Measurements from ENCODE around the gene ANKS1B. TPM values are rescaled to one million over a fixed set of nuclear protein-coding genes. Genes with fewer than 3 reads are reported as not detected.
"Not testable (repeated sequence)": the region's sequence is repeated elsewhere in the genome, so short reads cannot be mapped to it uniquely, and the experiment has no call there.

ANKS1B gene
- total RNA-seq, 2 donors from 2014 or later = 1.8 to 2.0 TPM

DNA sequence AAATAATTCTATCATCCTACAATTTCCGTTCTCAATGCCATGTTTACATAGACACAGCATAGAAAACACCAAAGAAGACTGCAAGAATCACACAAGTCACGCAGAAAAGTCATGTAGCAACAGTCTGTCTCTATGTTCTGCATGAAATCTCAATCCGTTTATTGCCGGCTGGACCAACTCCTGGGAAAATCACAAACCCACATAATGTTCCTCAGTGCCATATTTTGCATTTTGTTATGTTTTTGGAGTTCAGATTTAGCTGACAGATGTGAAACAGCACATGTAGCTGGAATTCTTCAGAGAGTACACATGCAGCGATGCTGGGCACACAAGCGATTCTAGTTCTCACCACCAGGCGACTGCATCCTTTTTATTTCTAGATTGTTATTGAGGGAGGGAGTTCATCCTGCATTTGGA, 1146.5 kb downstream of the ANKS1B start:
- Mint-ChIP-seq H3K9me3 (no peaks in the 10 kb centered on the region), H3K36me3 (ENCODE audit: low read depth) (no peaks in the 10 kb centered on the region), H3K27ac (no peak overlapping the region), H3K4me1 (no peaks in the 10 kb centered on the region), H3K27me3 (peaks cover 51% of the 10 kb centered on the region), H3K4me3 (no peak overlapping the region)
- no peak for ATAC-seq (replicated peaks)

DNA sequence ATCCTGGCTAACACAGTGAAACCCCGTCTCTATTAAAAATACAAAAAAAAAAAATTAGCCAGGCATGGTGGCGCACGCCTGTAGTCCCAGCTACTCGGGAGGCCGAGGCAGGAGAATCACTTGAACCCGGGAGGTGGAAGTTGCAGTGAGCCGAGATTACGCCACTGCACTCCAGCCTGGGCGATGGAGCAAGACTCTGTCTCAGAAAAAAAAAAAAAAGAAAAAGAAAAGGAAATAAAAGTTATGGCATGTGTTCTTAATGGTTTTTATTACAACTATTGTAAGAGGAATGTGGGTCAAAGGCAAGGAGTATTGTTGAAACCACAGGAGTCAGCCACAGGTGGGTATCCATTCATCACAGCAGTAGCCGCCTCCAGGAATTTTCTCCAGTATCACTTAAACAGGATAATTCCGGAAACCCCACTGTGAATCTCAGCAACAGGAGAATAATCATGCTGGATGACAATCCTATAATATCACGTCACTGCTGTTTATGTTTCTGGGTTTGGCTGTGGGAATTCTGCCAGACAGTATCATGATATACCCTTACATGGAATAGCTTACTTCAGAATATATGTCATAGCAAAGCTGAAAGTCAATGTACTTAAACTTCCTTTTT, 1147.5 kb downstream of the ANKS1B start:
- H3K4me1 Mint-ChIP-seq; H3K27ac Mint-ChIP-seq; H3K4me3 Mint-ChIP-seq; H3K9me3 Mint-ChIP-seq; H3K36me3 Mint-ChIP-seq (ENCODE audit: low read depth); ATAC-seq (replicated peaks): not testable (repeated sequence)
- peaks cover 55% of the 10 kb centered on the region for H3K27me3 Mint-ChIP-seq

DNA sequence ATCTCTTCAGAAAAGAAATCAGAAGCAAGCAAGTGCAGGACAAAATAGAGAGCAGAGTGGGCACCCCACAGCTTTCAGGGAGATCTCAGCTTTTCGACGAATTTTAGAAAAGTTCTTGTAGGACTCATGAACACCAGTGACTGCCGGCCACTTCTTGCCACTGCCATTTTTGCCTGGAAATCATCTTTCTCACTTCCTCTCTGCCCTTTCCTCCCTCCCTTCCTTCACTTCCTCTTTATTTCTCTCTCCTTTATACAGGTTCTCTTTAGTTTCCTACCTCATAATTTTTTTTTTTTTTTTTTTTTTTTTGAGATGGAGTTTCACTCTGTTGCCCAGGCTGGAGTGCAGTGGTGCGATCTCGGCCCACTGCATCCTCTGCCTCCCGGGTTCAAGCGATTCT, 1154.1 kb downstream of the ANKS1B start:
- Mint-ChIP-seq H3K4me3 (no peak overlapping the region), H3K4me1 (no peaks in the 10 kb centered on the region), H3K9me3 (no peaks in the 10 kb centered on the region), H3K27me3 (peaks cover 40% of the 10 kb centered on the region), H3K27ac (no peak overlapping the region), H3K36me3 (ENCODE audit: low read depth) (no peaks in the 10 kb centered on the region)
- no peak for ATAC-seq (replicated peaks)

DNA sequence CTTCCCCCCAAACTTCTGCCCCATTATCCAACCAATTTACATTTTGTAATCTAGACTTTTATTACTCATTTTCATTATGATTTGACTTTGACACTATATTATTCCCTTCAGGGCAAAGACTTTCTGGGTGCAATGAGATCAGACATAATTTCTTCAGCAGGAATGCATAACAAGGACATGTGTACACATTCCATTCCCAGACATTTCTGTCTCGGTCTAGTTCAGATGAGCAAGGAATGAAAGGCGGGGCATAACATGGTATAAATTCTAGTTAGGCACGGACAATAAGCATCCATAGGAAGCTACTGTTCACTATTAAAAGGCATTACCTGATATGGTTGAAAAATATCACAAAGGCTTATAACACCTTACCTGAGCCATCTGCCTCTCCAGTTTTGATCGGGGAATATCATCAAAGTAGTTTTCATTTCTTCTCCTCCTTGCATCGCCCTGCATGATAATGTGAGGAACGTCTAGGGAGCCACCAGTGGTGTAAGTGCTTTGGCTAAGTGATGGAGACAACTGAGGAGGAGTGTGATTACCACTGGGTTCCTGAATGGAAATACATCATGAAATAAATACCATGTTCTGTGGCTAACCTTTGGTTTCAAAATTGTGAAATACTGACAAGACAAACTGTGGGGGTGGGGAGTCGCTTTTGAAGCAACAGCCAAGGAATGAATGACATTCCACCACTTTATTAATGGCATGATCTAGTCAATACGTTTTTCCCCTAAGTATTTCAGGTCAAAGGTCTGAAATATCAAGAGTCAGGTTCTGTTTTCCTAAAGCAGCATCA, 1155.7 kb downstream of the ANKS1B start:
- Mint-ChIP-seq H3K27ac (no peak overlapping the region), H3K4me3 (no peak overlapping the region), H3K9me3 (no peaks in the 10 kb centered on the region), H3K4me1 (no peaks in the 10 kb centered on the region), H3K36me3 (ENCODE audit: low read depth) (no peaks in the 10 kb centered on the region), H3K27me3 (peaks cover 30% of the 10 kb centered on the region)
- ATAC-seq (replicated peaks) = no peak

DNA sequence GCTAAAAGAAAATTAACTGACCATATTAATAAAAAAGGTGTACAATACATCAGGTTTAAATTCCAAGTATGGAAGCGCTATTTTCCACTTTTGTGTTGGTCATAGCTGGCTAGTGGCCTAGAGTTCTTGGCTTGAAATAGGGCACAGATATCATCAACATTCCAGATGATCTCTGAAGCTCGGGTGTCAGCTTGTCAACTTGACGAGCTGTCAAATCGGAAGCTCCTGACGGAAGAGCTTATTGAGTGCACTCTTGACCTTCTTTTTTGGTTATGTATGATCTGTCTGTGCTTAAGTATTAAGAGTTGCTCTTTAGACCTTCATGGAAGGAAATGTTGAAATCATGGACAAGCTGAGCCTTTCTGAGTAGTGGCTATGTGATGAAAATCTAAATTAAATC, 1161.7 kb downstream of the ANKS1B start:
- ATAC-seq (replicated peaks) = no peak
- Mint-ChIP-seq H3K4me1 (no peaks in the 10 kb centered on the region), H3K27me3 (peaks cover 6% of the 10 kb centered on the region), H3K27ac (no peak overlapping the region), H3K4me3 (no peak overlapping the region), H3K36me3 (ENCODE audit: low read depth) (no peaks in the 10 kb centered on the region), H3K9me3 (no peaks in the 10 kb centered on the region)

DNA sequence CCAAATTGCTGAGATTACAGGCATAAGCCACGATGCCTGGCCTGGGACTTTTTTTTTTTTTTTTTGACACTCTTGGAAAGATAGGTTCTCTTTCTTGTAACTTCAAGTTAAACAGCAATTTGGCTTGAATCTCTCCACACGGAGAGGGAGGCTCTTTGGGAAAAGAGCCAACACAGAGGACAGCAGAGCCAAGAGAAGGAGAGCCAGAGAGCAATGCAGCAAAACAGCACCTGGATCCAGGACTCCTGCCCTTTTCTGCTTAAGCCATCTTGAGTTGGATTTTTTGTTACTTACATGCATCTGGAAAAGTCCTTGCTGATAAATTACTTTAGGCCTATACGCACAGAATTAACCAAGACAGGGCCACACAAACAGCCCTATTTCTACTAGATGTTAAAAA, 1162.9 kb downstream of the ANKS1B start:
- no peaks in the 10 kb centered on the region for H3K9me3 Mint-ChIP-seq
- no peaks in the 10 kb centered on the region for H3K36me3 Mint-ChIP-seq (ENCODE audit: low read depth)
- H3K4me1 Mint-ChIP-seq = no peaks in the 10 kb centered on the region
- no peak for ATAC-seq (replicated peaks)
- H3K27ac Mint-ChIP-seq = no peak overlapping the region
- peaks cover 16% of the 10 kb centered on the region for H3K27me3 Mint-ChIP-seq
- no peak overlapping the region for H3K4me3 Mint-ChIP-seq

DNA sequence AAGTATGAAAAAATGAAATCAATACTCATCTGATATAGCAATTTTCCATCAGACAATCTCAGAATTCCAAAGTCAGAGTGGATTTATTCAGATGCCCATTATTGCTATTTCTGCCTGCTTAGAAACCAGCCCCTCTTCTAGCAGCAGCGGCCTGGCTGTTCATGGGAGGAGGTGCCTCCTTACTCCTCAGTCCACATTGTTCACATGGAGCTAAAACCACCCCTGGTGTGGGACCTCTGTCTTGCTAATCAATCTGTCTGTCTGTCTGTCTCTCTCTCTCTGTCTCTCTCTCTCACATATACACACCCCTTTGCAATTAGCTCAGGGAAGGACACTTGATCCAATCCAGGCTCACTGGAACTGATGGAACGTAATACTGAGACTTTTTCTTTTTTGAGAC, 1163.5 kb downstream of the ANKS1B start:
- peaks cover 16% of the 10 kb centered on the region for H3K27me3 Mint-ChIP-seq
- H3K27ac Mint-ChIP-seq = no peak overlapping the region
- no peak for ATAC-seq (replicated peaks)
- H3K4me3 Mint-ChIP-seq = no peak overlapping the region
- no peaks in the 10 kb centered on the region for H3K36me3 Mint-ChIP-seq (ENCODE audit: low read depth)
- H3K4me1 Mint-ChIP-seq = no peaks in the 10 kb centered on the region
- H3K9me3 Mint-ChIP-seq = no peaks in the 10 kb centered on the region

DNA sequence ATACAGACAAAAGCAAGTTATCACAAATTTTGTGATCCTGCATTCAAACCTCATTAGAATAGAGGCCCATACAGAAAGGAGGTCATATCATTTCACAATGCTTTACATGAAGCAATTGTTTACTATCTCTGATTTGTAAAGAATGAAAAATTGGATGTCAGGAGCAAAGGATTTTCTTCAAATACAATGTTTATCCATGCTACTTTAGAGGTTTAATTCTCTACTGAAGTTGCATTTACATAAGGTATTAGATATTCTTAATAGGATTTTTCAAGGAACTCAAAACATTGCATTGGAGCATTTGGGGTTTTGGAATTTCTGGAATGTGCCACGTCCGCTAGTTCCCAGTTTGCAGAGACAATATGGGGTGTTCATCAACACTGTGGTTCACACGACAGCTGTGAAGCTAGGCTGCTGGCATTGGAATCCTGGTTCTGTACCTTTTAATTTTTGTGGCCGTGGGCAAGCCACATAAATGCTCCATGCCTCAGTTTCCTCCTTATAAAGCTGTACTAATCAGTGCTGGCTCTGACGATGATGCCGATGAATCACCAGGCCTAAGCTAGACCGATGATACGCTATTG, 1164.8 kb downstream of the ANKS1B start:
- Mint-ChIP-seq H3K27ac (no peak overlapping the region), H3K4me3 (no peak overlapping the region), H3K4me1 (no peaks in the 10 kb centered on the region), H3K27me3 (peaks cover 27% of the 10 kb centered on the region), H3K36me3 (ENCODE audit: low read depth) (no peaks in the 10 kb centered on the region), H3K9me3 (no peaks in the 10 kb centered on the region)
- no peak for ATAC-seq (replicated peaks)

DNA sequence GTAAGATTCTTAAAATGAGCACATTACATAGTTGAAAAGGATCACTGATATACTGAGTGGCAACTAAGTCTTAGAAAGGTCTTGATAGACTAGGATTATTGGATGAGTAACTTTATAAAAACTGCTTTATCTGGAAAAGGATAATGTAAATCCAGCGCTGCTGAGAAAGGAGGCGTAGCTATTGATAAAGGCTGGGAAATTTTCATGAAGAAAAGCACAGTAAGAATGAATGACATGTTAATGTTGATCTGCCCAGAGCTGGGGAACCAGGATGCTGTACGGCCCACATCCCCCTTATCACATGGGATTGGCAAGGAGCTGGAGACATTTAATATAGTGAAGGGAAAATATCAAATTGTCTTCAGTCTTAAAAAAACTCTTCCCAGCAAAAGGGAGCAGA, 1165.7 kb downstream of the ANKS1B start:
- Mint-ChIP-seq H3K9me3 (no peaks in the 10 kb centered on the region), H3K36me3 (ENCODE audit: low read depth) (no peaks in the 10 kb centered on the region), H3K27me3 (peaks cover 23% of the 10 kb centered on the region), H3K27ac (no peak overlapping the region), H3K4me1 (no peaks in the 10 kb centered on the region), H3K4me3 (no peak overlapping the region)
- no peak for ATAC-seq (replicated peaks)

DNA sequence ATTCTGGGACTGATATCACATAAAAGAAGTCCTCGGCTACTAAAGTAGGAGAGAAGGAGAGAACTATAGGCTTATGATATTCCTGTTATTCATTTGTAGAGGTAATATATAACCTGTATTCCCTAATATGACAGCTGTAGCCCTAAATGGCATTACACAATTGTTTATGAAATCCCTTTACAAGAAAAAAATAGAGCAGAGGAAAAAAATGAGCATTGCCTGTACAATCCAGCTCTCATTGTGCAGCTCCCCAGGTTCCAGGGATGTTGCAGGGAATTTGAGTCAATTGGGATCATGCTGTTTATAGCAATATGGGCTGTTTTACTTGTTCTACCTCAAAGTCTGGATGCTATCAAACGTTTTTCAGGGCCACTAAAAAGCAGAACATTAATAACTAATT, 1166.5 kb downstream of the ANKS1B start:
- H3K9me3 Mint-ChIP-seq = no peaks in the 10 kb centered on the region
- no peak overlapping the region for H3K4me3 Mint-ChIP-seq
- H3K36me3 Mint-ChIP-seq (ENCODE audit: low read depth) = no peaks in the 10 kb centered on the region

DNA sequence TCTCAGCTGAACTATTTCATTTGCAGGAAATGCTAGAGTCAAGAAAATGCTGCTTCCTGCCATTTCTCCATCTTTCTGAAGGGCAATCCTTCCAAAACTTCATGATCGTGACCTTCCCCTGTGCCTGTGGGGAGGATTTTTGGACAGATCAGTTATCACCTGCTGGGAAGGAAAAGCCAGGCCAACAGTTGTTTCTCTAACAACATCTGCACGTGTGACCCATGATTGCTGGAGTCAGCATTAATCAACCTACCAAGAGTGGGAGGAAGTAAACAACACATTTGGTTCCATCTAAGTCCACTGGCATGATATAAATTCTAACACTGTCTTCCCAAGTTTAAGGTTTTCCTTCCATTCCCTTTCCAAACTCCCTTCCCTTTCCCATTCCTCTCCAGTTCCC, 1167.0 kb downstream of the ANKS1B start:
- Mint-ChIP-seq H3K36me3 (ENCODE audit: low read depth) (no peaks in the 10 kb centered on the region), H3K4me1 (no peaks in the 10 kb centered on the region), H3K4me3 (no peak overlapping the region), H3K27ac (no peak overlapping the region), H3K27me3 (peaks cover 23% of the 10 kb centered on the region), H3K9me3 (no peaks in the 10 kb centered on the region)
- ATAC-seq (replicated peaks) = no peak

More for the DNA sequence above, 1166.5 kb downstream of the ANKS1B start:
- Mint-ChIP-seq H3K4me1 (no peaks in the 10 kb centered on the region), H3K27me3 (peaks cover 23% of the 10 kb centered on the region), H3K27ac (no peak overlapping the region)
- no peak for ATAC-seq (replicated peaks)

DNA sequence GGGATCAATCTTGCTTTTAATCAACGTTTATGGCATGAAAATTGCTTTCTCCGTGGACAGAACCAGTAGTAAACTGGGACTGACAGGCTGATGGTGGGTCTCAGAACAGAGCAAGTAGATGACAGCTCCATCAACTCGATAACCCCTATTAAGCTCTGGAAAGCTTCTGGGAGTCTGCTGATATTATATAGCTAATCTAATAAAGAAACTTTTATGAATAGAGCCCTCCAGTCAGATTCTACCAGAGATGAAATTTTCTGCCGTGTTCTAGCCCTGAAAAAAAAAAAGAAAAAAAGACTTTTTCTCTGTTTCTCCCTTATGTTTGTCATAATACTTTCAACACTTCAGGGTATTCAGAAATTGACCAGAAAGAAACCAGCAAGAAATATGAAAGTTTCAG, 1168.0 kb downstream of the ANKS1B start:
- H3K4me1 Mint-ChIP-seq = no peaks in the 10 kb centered on the region
- H3K36me3 Mint-ChIP-seq (ENCODE audit: low read depth) = no peaks in the 10 kb centered on the region
- ATAC-seq (replicated peaks) = no peak
- H3K4me3 Mint-ChIP-seq = no peak overlapping the region
- no peaks in the 10 kb centered on the region for H3K9me3 Mint-ChIP-seq
- peaks cover 23% of the 10 kb centered on the region for H3K27me3 Mint-ChIP-seq
- no peak overlapping the region for H3K27ac Mint-ChIP-seq

DNA sequence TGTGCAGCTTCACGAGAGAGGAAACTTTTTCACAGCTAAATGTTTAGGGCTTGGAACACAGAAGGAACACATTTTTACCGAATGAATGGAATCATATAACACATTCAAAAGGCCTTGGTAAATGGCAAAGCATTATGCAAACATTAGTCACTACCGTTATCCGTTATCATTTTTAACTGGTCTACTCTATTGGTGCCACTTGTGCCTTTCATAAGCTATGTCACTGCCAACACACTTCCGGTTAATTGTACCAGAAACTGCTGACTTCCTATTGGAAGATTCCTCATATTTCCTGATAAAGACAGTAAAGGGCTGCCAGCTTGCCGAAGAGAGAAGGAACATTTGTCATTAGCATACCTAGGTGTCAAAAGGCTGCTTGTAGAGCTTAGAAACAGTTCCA, 1170.5 kb downstream of the ANKS1B start:
- H3K27ac Mint-ChIP-seq = no peak overlapping the region
- no peaks in the 10 kb centered on the region for H3K4me1 Mint-ChIP-seq
- H3K36me3 Mint-ChIP-seq (ENCODE audit: low read depth) = no peaks in the 10 kb centered on the region
- no peak overlapping the region for H3K4me3 Mint-ChIP-seq
- H3K27me3 Mint-ChIP-seq = peaks cover 30% of the 10 kb centered on the region
- no peaks in the 10 kb centered on the region for H3K9me3 Mint-ChIP-seq
- ATAC-seq (replicated peaks) = no peak

DNA sequence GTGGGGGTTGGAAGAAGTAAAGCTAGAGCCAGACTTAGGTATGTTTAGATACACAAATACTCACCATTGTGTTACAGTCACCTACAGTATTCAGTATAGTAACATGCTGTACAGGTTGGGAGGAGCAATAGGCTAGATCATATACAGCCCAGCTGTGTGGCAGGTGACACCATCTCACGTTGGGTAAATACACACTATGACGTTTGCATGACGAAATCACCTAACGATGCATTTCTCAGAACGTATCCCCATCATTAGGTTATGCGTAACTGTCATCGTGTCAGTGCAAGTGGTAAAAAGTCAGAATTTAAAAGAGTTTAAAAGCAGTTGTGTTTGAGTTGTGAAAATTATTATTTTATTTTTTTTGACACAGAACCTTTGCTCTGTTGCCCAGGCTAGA, 1172.5 kb downstream of the ANKS1B start:
- ATAC-seq (replicated peaks) = no peak
- Mint-ChIP-seq H3K36me3 (ENCODE audit: low read depth) (no peaks in the 10 kb centered on the region), H3K4me1 (no peaks in the 10 kb centered on the region), H3K27ac (no peak overlapping the region), H3K4me3 (no peak overlapping the region), H3K9me3 (no peaks in the 10 kb centered on the region), H3K27me3 (peaks cover 28% of the 10 kb centered on the region)

DNA sequence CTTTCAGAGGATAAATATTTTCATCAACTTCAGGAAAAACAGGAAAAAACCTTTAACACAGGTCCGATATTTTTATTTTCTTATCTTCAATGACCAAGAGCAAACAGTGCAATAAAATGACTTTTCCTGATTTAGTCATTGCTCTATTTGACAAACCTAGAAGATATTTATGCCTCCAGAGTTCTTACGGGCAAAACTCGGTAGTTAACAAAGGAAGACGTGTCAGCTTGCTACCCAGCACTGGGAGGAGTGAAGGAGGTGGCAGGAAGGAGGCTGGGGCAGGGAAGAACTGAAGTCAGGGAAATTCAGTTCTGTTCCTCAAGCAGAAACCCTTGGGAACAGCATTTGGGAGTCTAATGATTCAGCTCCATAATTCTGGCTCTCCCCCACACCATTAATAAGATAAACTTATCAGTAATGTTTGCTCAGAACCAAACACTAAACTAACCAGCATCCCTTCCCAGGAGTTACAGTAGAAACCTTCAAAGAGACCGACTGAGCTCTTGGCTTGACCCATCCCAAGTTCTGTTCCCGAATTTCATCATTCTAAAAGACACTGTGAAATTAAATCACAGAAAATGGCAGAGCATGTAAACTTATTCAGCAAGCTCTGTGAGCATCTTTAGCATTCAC, 1176.4 kb downstream of the ANKS1B start:
- no peaks in the 10 kb centered on the region for H3K9me3 Mint-ChIP-seq
- H3K4me1 Mint-ChIP-seq = no peaks in the 10 kb centered on the region
- no peak for ATAC-seq (replicated peaks)
- peaks cover 18% of the 10 kb centered on the region for H3K27me3 Mint-ChIP-seq
- no peaks in the 10 kb centered on the region for H3K36me3 Mint-ChIP-seq (ENCODE audit: low read depth)
- H3K27ac Mint-ChIP-seq = no peak overlapping the region
- no peak overlapping the region for H3K4me3 Mint-ChIP-seq
